OCI-LY3 (cell line): ENCODE results near the gene TMEM272.

Experiments
- EZH2phosphoT487 ChIP-seq: fragments of 200-600 bp; shearing (Covaris generic); IDR thresholded peaks from 2 replicates; pipeline ENCODE4 v1.6.1; 2018; ENCODE audit warnings: antibody characterized with exemption, mixed run types, low read depth
- TF ChIP-seq, protein P1 (sequence below): fragments of 200-600, 300-600 bp; sonication (generic); IDR thresholded peaks from 2 replicates; pipeline ENCODE4 v1.5.1; 2014; ENCODE audit warnings: antibody characterized with exemption, low read length, low read depth

DNA sequence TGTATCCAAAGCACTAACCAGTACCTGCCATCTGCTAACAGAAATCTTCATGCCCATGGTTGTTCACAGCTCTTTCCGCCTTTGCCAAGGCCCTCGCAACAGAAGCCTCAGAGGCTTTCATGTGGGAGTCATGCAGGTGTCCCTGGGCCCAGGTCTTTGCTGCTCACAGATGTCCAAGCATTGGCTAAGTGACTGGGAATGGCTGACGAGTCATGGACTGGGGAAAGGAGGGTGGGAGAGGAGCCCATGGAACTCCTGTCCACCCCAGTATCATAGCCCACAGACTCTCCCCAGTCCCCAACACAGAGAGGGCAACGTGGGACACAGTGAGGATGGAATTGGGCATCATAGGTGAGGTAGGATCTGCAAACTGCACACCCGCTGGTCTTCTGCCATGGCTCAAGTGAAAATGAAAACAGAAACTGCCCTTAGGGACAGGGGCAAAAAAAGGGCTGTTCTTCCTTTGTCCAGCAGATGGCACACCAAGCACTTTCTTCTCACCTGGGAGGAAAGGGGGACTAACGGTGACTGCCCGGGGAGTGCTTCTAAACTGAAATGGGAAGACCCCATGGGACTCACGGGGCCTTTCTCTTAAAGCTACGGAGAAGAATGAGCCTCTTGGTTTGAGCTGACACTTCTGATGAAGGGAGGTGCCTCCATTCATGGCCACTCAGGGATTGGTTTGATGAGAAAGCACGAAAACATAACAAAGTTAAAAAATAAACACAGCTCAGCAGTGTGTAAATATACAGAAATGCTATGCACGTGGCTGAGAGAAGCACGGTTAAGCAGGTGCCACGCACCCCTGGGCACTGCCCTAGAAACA lies 29.9 kb downstream of the TMEM272 start:
- TF ChIP-seq, protein P1, sequence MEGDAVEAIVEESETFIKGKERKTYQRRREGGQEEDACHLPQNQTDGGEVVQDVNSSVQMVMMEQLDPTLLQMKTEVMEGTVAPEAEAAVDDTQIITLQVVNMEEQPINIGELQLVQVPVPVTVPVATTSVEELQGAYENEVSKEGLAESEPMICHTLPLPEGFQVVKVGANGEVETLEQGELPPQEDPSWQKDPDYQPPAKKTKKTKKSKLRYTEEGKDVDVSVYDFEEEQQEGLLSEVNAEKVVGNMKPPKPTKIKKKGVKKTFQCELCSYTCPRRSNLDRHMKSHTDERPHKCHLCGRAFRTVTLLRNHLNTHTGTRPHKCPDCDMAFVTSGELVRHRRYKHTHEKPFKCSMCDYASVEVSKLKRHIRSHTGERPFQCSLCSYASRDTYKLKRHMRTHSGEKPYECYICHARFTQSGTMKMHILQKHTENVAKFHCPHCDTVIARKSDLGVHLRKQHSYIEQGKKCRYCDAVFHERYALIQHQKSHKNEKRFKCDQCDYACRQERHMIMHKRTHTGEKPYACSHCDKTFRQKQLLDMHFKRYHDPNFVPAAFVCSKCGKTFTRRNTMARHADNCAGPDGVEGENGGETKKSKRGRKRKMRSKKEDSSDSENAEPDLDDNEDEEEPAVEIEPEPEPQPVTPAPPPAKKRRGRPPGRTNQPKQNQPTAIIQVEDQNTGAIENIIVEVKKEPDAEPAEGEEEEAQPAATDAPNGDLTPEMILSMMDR: peak; percentile 94
- no peak for TF ChIP-seq EZH2phosphoT487
